Right ventricle myocardium inferior (tissue), 1 donor: Measurements from ENCODE around the gene ERCC8. TPM values are rescaled to one million over a fixed set of nuclear protein-coding genes. Genes with fewer than 3 reads are reported as not detected.

ENCODE experiments used
- ATAC-seq: fragments of 200-7000 bp; cut with Tn5 transposase; one replicate; pipeline ENCODE4 v1.9.1; 2020; ENCODE audit warnings: mild to moderate bottlenecking, moderate library complexity
- DNase-seq: peaks from one replicate; pipeline ENCODE4 v3.0.0; 2021; ENCODE audit errors: missing footprints
- intact Hi-C: fragments of 100-400 bp; cut with DNase I; formaldehyde crosslinking; loops from one replicate; pipeline ENCODE4 v1.11.0; 2022
- total RNA-seq: library from RNA; stranded (reverse); fragmentation: NEBNext Ultra II Directional; extraction: Animal tissue kit (Norgen Biotek cat#: 25700); gene quantifications from one replicate; pipeline ENCODE4 v1.2.1, GENCODE V29; 2021
- donor health status: DM: no; HTN: yes; CAD: no; lungs with severe emphysema.

The ERCC8 gene
- total RNA-seq, 1 donor from 2014 or later: 4.2 TPM

- intact Hi-C loops: no loop called here
- DNase-seq (no peak), ATAC-seq (no peak)
Observed at GRCh38 chr5:60846298-60846697, 98.6 kb downstream of the ERCC8 start.

DNA sequence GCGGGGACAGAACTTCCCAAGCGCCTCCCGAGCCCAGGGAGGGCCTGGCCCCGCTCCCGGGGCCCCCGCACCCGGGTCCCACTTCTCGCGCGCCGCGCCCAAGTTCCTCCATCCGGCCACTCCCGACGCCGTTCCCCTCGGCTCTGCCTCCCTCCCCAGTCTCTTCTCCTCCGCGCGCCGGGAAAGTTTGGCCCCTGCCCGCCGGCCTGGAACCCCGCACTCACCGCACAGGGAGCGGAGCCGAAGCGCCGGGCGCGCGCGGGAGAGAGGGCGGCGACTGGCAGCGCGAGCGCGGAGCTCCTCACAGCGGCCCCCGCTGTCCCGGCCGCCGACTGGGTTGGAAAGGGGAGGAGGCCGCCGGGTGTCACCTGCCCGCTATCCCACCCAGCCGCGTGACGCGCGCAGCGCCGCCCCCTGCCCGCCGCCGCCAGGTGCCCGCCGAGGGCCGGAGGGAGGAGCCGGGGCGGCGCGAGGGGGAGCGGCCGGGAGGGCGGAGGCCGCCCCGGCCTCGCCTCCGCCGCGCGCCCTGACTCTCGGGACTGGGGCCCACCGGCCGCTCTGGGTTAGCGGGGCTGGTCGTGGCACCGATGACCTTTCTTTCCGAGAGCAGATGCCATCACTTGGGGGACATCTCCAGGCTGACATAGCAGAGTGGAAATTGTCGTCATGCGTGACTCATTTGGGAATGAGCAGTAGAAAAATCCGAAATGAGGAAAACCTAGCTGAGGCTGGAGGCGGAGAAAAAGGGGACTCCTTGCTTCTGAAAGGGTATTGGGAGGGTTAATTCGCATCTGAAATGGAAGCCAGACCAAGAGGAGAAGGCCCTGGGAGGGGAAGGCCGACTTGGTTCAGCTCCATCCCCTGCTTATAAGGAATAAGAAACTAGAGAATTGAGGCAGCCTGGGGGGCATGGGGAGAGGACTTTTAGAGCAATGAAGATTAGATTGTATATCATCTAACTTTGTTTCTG lies 100.6 kb downstream of the ERCC8 start, which contains the start of gene ELOVL7:
ELOVL7 (minus strand) TSS at position 334 of the 970 bp plus-strand sequence. CDS start 56,872 bp downstream, outside the sequence.
- ATAC-seq (no peak), DNase-seq (peak; percentile 65)
- intact Hi-C loops: no loop called here

- ATAC-seq: peak; percentile 50
- intact Hi-C loops: no loop called here
- no peak for DNase-seq
Observed at GRCh38 chr5:60843386-60843935, 101.4 kb downstream of the ERCC8 start.

- intact Hi-C loops: no loop called here
- no peak for ATAC-seq
- DNase-seq: no peak
Observed at GRCh38 chr5:60842871-60843385, 101.9 kb downstream of the ERCC8 start.

DNA sequence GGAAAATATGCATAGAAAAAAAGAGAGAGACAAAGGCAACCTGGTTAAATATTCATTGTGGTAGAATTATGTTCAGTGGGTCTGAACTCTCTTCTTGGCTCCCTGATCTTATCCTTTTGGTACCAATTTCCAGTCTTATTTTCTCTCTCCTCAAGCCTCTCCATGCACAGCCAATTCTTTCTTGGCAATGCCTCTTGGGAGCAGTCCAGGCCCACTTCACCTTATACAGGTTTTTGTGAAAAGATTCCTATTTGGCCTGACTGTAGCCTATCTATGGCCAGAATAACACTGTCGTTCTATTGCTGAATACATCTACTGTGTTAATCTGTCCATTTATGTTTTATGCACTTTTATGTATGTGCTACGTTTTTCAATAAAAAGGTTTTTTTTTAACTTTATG lies 103.5 kb downstream of the ERCC8 start:
- ATAC-seq: no peak
- DNase-seq: no peak
- intact Hi-C loops: no loop called here

GRCh38 chr5:60836131-60836530 lies 108.7 kb downstream of the ERCC8 start:
- DNase-seq (no peak), ATAC-seq (no peak)
- intact Hi-C loops: no loop called here

DNA sequence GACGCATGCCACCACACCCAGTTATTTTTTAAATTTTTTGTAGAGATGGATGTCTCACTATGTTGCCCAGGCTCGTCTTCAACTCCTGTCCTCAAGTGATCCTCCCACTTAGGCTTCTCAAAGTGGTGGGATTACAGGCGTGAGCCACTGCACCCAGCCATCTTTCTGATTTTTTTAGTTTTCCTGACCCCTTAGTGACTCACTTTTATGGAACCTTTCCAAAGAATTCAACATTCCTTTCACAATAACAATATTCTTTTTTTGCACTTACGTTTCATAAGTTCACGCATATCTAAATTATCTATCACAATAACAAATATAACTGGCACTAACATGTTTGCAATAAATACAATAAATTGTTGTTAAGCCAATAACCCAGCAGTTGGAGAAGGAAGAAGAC lies 109.3 kb downstream of the ERCC8 start:
- intact Hi-C loops: no loop called here
- ATAC-seq (no peak), DNase-seq (no peak)

DNA sequence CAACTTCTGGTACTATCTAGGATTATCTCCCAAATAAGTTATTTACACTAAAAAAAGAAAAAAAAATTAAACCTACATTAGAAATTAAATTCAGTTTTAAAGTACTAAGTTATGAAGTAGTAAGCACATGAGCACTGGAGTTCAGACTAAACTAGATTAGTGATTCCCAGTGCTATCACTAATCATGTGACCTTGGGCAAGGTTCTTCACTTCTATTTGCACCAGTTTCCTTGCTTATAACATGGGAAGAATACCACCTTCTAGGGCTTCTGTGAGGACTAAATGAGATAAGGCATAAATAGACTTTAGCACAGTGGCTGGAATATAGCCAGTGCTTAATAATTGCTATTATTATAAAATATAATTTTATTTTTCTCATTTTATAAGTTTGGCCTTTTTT lies 111.3 kb downstream of the ERCC8 start:
- DNase-seq (no peak), ATAC-seq (no peak)
- intact Hi-C loops: no loop called here

- intact Hi-C loops: no loop called here
- DNase-seq (no peak), ATAC-seq (no peak)
Observed at GRCh38 chr5:60830581-60831127, 114.2 kb downstream of the ERCC8 start.

DNA sequence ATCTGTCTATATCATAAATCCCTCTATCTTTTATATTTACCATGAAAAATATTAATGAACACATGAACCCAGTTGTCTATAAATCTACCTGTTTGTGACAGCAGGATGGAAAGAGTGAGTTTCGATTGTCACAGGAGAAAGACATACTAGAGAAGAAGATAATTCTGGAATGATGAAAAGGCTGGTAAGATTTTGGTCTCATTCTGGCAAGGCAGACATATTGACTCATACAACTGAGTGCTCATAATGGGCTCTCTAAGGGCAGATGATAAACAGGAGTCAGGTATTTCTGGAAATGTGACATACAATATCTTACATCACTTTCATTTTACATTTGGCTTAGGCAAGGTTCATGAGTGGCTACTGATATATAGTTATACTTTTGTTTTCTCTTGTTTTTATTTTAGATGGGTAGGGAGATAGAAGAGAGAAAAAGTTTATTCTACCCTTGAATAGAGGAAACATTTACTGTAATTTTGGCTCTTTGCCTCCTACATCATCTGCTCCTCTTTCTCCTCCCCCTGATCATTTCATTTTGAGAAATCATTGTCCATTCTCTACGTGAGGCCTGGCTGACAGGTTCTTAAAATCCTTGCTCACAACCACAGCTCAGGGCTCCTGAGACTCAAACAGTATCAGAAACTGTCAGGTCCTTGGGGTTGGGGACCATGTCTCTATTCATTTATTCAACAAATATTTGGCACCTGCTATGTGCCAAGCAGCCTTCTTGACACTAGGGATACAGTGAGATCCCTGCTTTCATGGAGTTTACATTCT lies 115.2 kb downstream of the ERCC8 start:
- ATAC-seq (no peak), DNase-seq (no peak)
- intact Hi-C loops: no loop called here

GRCh38 chr5:60827201-60827600 lies 117.7 kb downstream of the ERCC8 start:
- DNase-seq (no peak), ATAC-seq (no peak)
- intact Hi-C loops: no loop called here

GRCh38 chr5:60826653-60827052 lies 118.2 kb downstream of the ERCC8 start:
- intact Hi-C loops: no loop called here
- no peak for DNase-seq
- no peak for ATAC-seq

Other genes with a start within 250 kb of the ERCC8 start
- gene DEPDC1B, start 244.9 kb downstream of the ERCC8 start, total RNA-seq: 0.22 TPM
- 0.46 TPM for gene ELOVL7, start 100.8 kb downstream of the ERCC8 start, total RNA-seq
- 42.6 TPM for gene NDUFAF2, start 135 bp upstream of the ERCC8 start, total RNA-seq
- gene SMIM15, start 217.4 kb upstream of the ERCC8 start, total RNA-seq: 24.1 TPM